Right lobe of liver (tissue), 6 donors: Measurements from ENCODE around the gene MYO5B. TPM values are rescaled to one million over a fixed set of nuclear protein-coding genes. Genes with fewer than 3 reads are reported as not detected.
"Not testable (repeated sequence)": the region's sequence is repeated elsewhere in the genome, so short reads cannot be mapped to it uniquely, and the experiment has no call there.

Experiments
- ATAC-seq, 4 donors: fragments of 200-7000 bp; cut with Tn5 transposase; one replicate each; pipeline ENCODE4 v1.9.1; 2020; ENCODE audit warnings: mild to moderate bottlenecking in 4 of 4, moderate library complexity in 4 of 4
- DNase-seq, 3 donors: peaks; one replicate each; pipeline ENCODE4 v3.0.0-alpha.2; 2020
- H3K27ac ChIP-seq, 3 donors: fragments of 200-600 bp; one replicate each; pipeline ENCODE4 v1.8.0; 2022
- H3K27me3 ChIP-seq, 2 donors: fragments of 200-600 bp; one replicate each; pipeline ENCODE4 v1.8.0; 2022
- H3K36me3 ChIP-seq, 4 donors: fragments of 200-600 bp; sonication (generic) in 1 of 4; one replicate each; pipeline versions ENCODE4 v1.5.1 to v1.8.0; 2017 to 2022; ENCODE audit warnings: control low read depth in 1 of 4
- H3K4me1 ChIP-seq, 4 donors: fragments of 200-600 bp; sonication (generic) in 1 of 4; one replicate each; pipeline versions ENCODE4 v1.5.1 to v1.8.0; 2017 to 2022; ENCODE audit warnings: control low read depth in 1 of 4
- H3K4me3 ChIP-seq, 3 donors: fragments of 200-600 bp; one replicate each; pipeline ENCODE4 v1.8.0; 2022
- H3K9me3 ChIP-seq, 4 donors: fragments of 200-600 bp; sonication (generic) in 1 of 4; one replicate each; pipeline versions ENCODE4 v1.5.1 to v1.8.0; 2017 to 2022; ENCODE audit warnings: control low read depth in 1 of 4
- CTCF ChIP-seq, 4 donors: fragments of 200-600 bp in 3 of 4; fragments of 450-650 bp in 1 of 4; IDR thresholded peaks; one replicate each; pipeline versions ENCODE4 v1.5.1 to v1.8.0; 2016 to 2022; ENCODE audit warnings: antibody characterized with exemption in 4 of 4, mild to moderate bottlenecking in 2 of 4
- POLR2A ChIP-seq: fragments of 450-650 bp; IDR thresholded peaks from one replicate; pipeline ENCODE4 v1.6.1; 2017; ENCODE audit warnings: antibody characterized with exemption, mild to moderate bottlenecking
- WGBS: methylation state at CpG from one replicate; pipeline ENCODE4 v1.1.6; 2018; ENCODE audit warnings: low coverage, low lambda C conversion rate; ENCODE audit not compliant: insufficient coverage; ENCODE audit errors: missing lambda C conversion rate; 5-methylcytosine and 5-hydroxymethylcytosine counted together
- intact Hi-C, 2 donors: fragments of 100-400 bp; cut with DNase I; formaldehyde crosslinking; loops; one replicate each; pipeline versions ENCODE4 v1.11.2 to v1.14.1; 2022
- total RNA-seq, 6 experiments: library from RNA; depleted of rRNA in 2 of 6; stranded (reverse); fragments of >200 nt in 2 of 6; fragmentation: NEBNext Ultra II Directional in 3 of 6; extraction: Animal tissue kit (Norgen Biotek cat#: 25700) in 3 of 6; gene quantifications; one replicate each; pipeline versions ENCODE4 v1.1.0 to v1.2.4, GENCODE V29; 2016 to 2023
- donor health status: DM: no; HTN: yes; CAD: no.
- donor health status: DM: no; HTN: no; CAD: no.
- donor health status: DM: no; HTN: no; CAD: no.
- donor health status: DM: no; HTN: yes; CAD: no.
- donor health status: DM: no; HTN: yes; CAD: no.

MYO5B gene
- total RNA-seq, 6 experiments from 2014 or later: 13.4 to 25.1 (median 16.6) TPM

DNA sequence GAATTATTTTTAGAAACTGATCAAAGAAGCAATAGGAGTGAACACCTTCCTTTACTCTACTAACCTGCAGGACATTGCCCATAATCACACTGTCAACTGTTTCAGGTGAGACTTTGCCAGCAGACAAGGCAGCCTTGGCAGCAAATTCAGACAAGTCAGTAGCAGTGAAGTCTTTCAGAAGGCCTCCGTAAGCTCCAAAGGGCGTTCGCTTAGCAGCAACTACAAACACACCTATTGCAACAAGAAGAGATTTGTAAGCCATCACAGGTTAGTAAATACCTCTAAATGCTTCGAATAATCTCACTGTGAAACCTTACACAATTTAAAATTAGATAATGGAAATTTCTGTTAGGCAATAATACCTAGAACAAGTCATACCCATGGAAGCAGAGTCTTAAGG lies 392.3 kb downstream of the MYO5B start:
- DNase-seq (peak; percentile 48 to 85 (median 77)), ATAC-seq (peak; percentile 86 to 95 (median 92))
- peak overlapping the region in 2 of 3 donors; percentile 19 to 73 for H3K27ac ChIP-seq
- TF ChIP-seq CTCF (IDR thresholded peaks at IDR 0.05) (no peak), POLR2A (no peak)
- intact Hi-C loops: no loop called here
- peaks cover 0 to 46% (median 10%) of the 10 kb centered on the region in 4 donors for H3K4me1 ChIP-seq
- peaks cover 0 to 11% (median 8%) of the 10 kb centered on the region in 4 donors for H3K36me3 ChIP-seq
- H3K4me3 ChIP-seq: no peak overlapping the region
- H3K27me3 ChIP-seq: no peaks in the 10 kb centered on the region
- no peaks in the 10 kb centered on the region for H3K9me3 ChIP-seq
- WGBS: 45% methylated on average over 4 of the region's 4 CpGs

- intact Hi-C loops, H3K27ac ChIP-seq, H3K4me3 ChIP-seq, H3K27me3 ChIP-seq, ATAC-seq, H3K9me3 ChIP-seq, DNase-seq: not testable (repeated sequence)
- peaks cover 0 to 49% (median 19%) of the 10 kb centered on the region in 4 donors for H3K4me1 ChIP-seq
- 88% methylated on average over 1 of the region's 5 CpGs for WGBS
- H3K36me3 ChIP-seq: peaks cover 0 to 27% (median 17%) of the 10 kb centered on the region in 4 donors
These were observed 394.5 kb downstream of the MYO5B start for GRCh38 chr18:49800491-49800890.

DNA sequence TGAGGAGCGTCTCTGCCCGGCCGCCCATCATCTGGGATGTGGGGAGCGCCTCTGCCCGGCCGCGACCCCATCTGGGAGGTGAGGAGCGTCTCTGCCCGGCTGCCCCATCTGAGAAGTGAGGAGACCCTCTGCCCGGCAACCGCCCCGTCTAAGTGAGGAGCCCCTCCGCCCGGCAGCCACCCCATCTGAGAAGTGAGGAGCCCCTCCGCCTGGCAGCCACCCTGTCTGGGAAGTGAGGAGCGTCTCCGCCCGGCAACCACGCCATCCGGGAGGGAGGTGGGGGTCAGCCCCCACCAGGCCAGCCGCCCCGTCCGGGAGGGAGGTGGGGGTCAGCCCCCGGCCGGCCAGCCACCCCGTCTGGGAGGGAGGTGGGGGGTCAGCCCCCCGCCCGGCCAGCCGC lies 395.1 kb downstream of the MYO5B start:
- H3K9me3 ChIP-seq, H3K4me3 ChIP-seq, intact Hi-C loops, DNase-seq, H3K27me3 ChIP-seq, H3K27ac ChIP-seq, ATAC-seq: not testable (repeated sequence)
- peaks cover 0 to 55% (median 22%) of the 10 kb centered on the region in 4 donors for H3K4me1 ChIP-seq
- peaks cover 0 to 33% (median 17%) of the 10 kb centered on the region in 4 donors for H3K36me3 ChIP-seq
- WGBS: 100% methylated on average over 1 of the region's 29 CpGs

- Histone ChIP-seq H3K36me3 (peaks cover 0 to 50% (median 25%) of the 10 kb centered on the region in 4 donors), H3K9me3 (no peaks in the 10 kb centered on the region), H3K27me3 (no peaks in the 10 kb centered on the region), H3K4me1 (peaks cover 0 to 53% (median 19%) of the 10 kb centered on the region in 4 donors), H3K27ac (peak overlapping the region in 1 of 3 donors; percentile 11), H3K4me3 (no peak overlapping the region)
- TF ChIP-seq CTCF (IDR thresholded peaks at IDR 0.05) (no peak), POLR2A (no peak)
- 100% methylated on average over 4 of the region's 4 CpGs for WGBS
- DNase-seq (no peak), ATAC-seq (no peak)
- intact Hi-C loops: no loop called here
These were observed 396.9 kb downstream of the MYO5B start for GRCh38 chr18:49798001-49798400.

GRCh38 chr18:49795612-49796552 lies 399.1 kb downstream of the MYO5B start:
- 61% methylated on average over 7 of the region's 7 CpGs for WGBS
- TF ChIP-seq CTCF (IDR thresholded peaks at IDR 0.05): no peak
- no peak for TF ChIP-seq POLR2A
- H3K27ac ChIP-seq: peak overlapping the region in 2 of 3 donors; percentile 3 to 31
- intact Hi-C loops: no loop called here
- H3K9me3 ChIP-seq: no peaks in the 10 kb centered on the region
- ATAC-seq (peak in 2 of 4 donors; percentile 19 to 21), DNase-seq (no peak)
- peaks cover 0 to 41% (median 15%) of the 10 kb centered on the region in 4 donors for H3K4me1 ChIP-seq
- no peak overlapping the region for H3K4me3 ChIP-seq
- no peaks in the 10 kb centered on the region for H3K27me3 ChIP-seq
- peaks cover 0 to 60% (median 28%) of the 10 kb centered on the region in 4 donors for H3K36me3 ChIP-seq
